Motor neuron (in vitro differentiated cells): Measurements from ENCODE around the gene RETREG2. TPM values are rescaled to one million over a fixed set of nuclear protein-coding genes. Genes with fewer than 3 reads are reported as not detected.

Experiments
- ATAC-seq, 8 experiments: fragments of 200-7000 bp; cut with Tn5 transposase; replicated peaks in 6 of 8; 2 replicates each; pipeline ENCODE4 v1.8.0; 2021; ENCODE audit warnings: mild to moderate bottlenecking in 8 of 8, moderate library complexity in 8 of 8
- H3K27ac ChIP-seq, 2 donors: fragments of 250-450 bp; sonication (Bioruptor Pico); 2 replicates each; pipeline ENCODE4 v1.9.0; 2021; ENCODE audit warnings: antibody characterized with exemption in 2 of 2, mild to moderate bottlenecking in 2 of 2, moderate library complexity in 1 of 2
- H3K4me1 ChIP-seq, 2 donors: fragments of 250-450 bp; sonication (Bioruptor Pico); replicated peaks in 1 of 2; 2 replicates each; pipeline ENCODE4 v1.6.1; 2021; ENCODE audit warnings: antibody characterized with exemption in 2 of 2, mild to moderate bottlenecking in 2 of 2, moderate library complexity in 1 of 2
- H3K4me3 ChIP-seq, 5 donors: fragments of 250-450 bp; sonication (Bioruptor Pico); 2 replicates each; pipeline ENCODE4 v1.9.0; 2021; ENCODE audit warnings: antibody characterized with exemption in 5 of 5, mild to moderate bottlenecking in 5 of 5, moderate library complexity in 4 of 5
- WGBS, 10 experiments: fragments of 450-650 bp; shearing (Covaris generic); methylation state at CpG; one replicate each; pipeline ENCODE4 v1.0.0; 2022; 5-methylcytosine and 5-hydroxymethylcytosine counted together
- in situ Hi-C, 9 experiments: fragments of 400-800 bp; cut with MboI; loops; one replicate each; pipeline ENCODE4 v1.15.0; 2021; ENCODE audit warnings: low sequenced_read_pairs in 9 of 9, low pct_unique_long_range_greater_than_20kb in 2 of 9; ENCODE audit not compliant: unreplicated experiment in 9 of 9
- total RNA-seq, 8 experiments: library from RNA; unstranded; fragments of 300-600 nt; gene quantifications; 2 replicates each; pipeline versions ENCODE4 v1.2.3 to v1.2.4, GENCODE V29; 2022

Gene RETREG2
- total RNA-seq, 8 experiments from 2014 or later: 41.0 to 102 (median 69.0) TPM

GRCh38 chr2:219158025-219158424, 20.1 kb upstream of the RETREG2 start:
- in situ Hi-C loops: loop anchor here in 3 of 9 experiments (10.0 to 25.0 kb wide), 3 partner anchors 96 to 133 kb away; partner anchors contain the start of gene IHH (in 1 of the 3)
- Histone ChIP-seq H3K27ac (no peak overlapping the region), H3K4me1 (peaks cover 0 to 4% of the 10 kb centered on the region in 2 donors), H3K4me3 (no peak overlapping the region)
- 20 to 100% (median 100%) methylated on average over 1 to 3 of the region's 4 CpGs; no CpG with 5 or more reads in 5 of the 10 experiments for WGBS, 10 experiments
- ATAC-seq: peak in 2 of 8 experiments; percentile 3 to 4

- H3K4me1 ChIP-seq: peaks cover 0 to 4% of the 10 kb centered on the region in 2 donors
- no peak for ATAC-seq
- no peak overlapping the region for H3K4me3 ChIP-seq
- no peak overlapping the region for H3K27ac ChIP-seq
- in situ Hi-C loops: loop anchor here in 3 of 9 experiments (10.0 to 25.0 kb wide), 3 partner anchors 96 to 134 kb away; partner anchors contain the start of gene IHH (in 1 of the 3)
- WGBS, 10 experiments: 21 to 100% (median 85%) methylated on average over 1 to 3 of the region's 3 CpGs; no CpG with 5 or more reads in 1 of the 10 experiments
These were observed 19.5 kb upstream of the RETREG2 start for GRCh38 chr2:219158586-219158985.

GRCh38 chr2:219159771-219160185, 18.3 kb upstream of the RETREG2 start:
- Histone ChIP-seq H3K4me3 (peak overlapping the region; percentile 43 to 56 (median 50)), H3K27ac (peak overlapping the region; percentile 87 to 94), H3K4me1 (peaks cover 0 to 4% of the 10 kb centered on the region in 2 donors)
- peak; percentile 0 to 30 (median 2) for ATAC-seq
- in situ Hi-C loops: loop anchor here in 3 of 9 experiments (10.0 to 25.0 kb wide), 3 partner anchors 97 to 135 kb away; partner anchors contain the start of gene IHH (in 1 of the 3)
- 0 to 23% (median 6%) methylated on average over 5 to 11 of the region's 18 CpGs; no CpG with 5 or more reads in 4 of the 10 experiments for WGBS, 10 experiments

GRCh38 chr2:219160186-219161017, 17.7 kb upstream of the RETREG2 start, which contains the start of gene NHEJ1:
TSS of gene NHEJ1 (minus strand) at chr2:219160815. CDS start at chr2:219158362, 2,453 bp downstream.
- Histone ChIP-seq H3K4me3 (peak within 1 kb of the TSS; percentile 43 to 56 (median 50)), H3K4me1 (peaks cover 0 to 4% of the 10 kb centered on the region in 2 donors), H3K27ac (peak within 1 kb of the TSS; percentile 87 to 94)
- 0% methylated on average over 2 to 9 of the region's 70 CpGs; no CpG with 5 or more reads in 7 of the 10 experiments for WGBS, 10 experiments
- peak; percentile 83 to 92 (median 88) for ATAC-seq
- in situ Hi-C loops: loop anchor here in 1 of 9 experiments (25.0 kb wide), 1 partner anchor 98 kb away; the partner anchor contains the start of gene IHH

GRCh38 chr2:219161097-219161496, 17.0 kb upstream of the RETREG2 start:
- Histone ChIP-seq H3K4me1 (peaks cover 0 to 4% of the 10 kb centered on the region in 2 donors), H3K4me3 (peak overlapping the region; percentile 43 to 56 (median 50)), H3K27ac (peak overlapping the region in 1 of 2 donors; percentile 87)
- 61 to 95% (median 67%) methylated on average over 2 to 4 of the region's 4 CpGs for WGBS, 10 experiments
- ATAC-seq: no peak
- in situ Hi-C loops: loop anchor here in 1 of 9 experiments (25.0 kb wide), 1 partner anchor 99 kb away; the partner anchor contains the start of gene IHH

- 68 to 100% (median 79%) methylated on average over 1 to 6 of the region's 6 CpGs; no CpG with 5 or more reads in 2 of the 10 experiments for WGBS, 10 experiments
- Histone ChIP-seq H3K4me1 (peaks cover 0 to 4% of the 10 kb centered on the region in 2 donors), H3K27ac (no peak overlapping the region), H3K4me3 (no peak overlapping the region)
- no peak for ATAC-seq
- in situ Hi-C loops: loop anchor here in 1 of 9 experiments (25.0 kb wide), 1 partner anchor 101 kb away; the partner anchor contains the start of gene IHH
These were observed 14.9 kb upstream of the RETREG2 start for GRCh38 chr2:219163156-219163555.

GRCh38 chr2:219165058-219165911, 12.8 kb upstream of the RETREG2 start:
- H3K4me1 ChIP-seq: no peaks in the 10 kb centered on the region
- in situ Hi-C loops: loop anchor here in 1 of 9 experiments (25.0 kb wide), 1 partner anchor 103 kb away; the partner anchor contains the start of gene IHH

GRCh38 chr2:219167997-219168396, 10.1 kb upstream of the RETREG2 start:
- in situ Hi-C loops: loop anchor here in 1 of 9 experiments (25.0 kb wide), 1 partner anchor 106 kb away; the partner anchor contains the start of gene IHH
- H3K4me1 ChIP-seq: no peaks in the 10 kb centered on the region
- WGBS, 10 experiments: 28 to 60% (median 38%) methylated on average over 1 to 4 of the region's 5 CpGs; no CpG with 5 or more reads in 3 of the 10 experiments
- H3K27ac ChIP-seq: no peak overlapping the region
- no peak overlapping the region for H3K4me3 ChIP-seq
- ATAC-seq: no peak

More at GRCh38 chr2:219165058-219165911, 12.8 kb upstream of the RETREG2 start:
- WGBS, 10 experiments: 58 to 83% (median 67%) methylated on average over 1 to 5 of the region's 10 CpGs; no CpG with 5 or more reads in 1 of the 10 experiments
- ATAC-seq: no peak
- Histone ChIP-seq H3K4me3 (no peak overlapping the region), H3K27ac (no peak overlapping the region)

GRCh38 chr2:219168526-219168925, 9.5 kb upstream of the RETREG2 start:
- peak in 2 of 8 experiments; percentile 7 to 15 for ATAC-seq
- H3K27ac ChIP-seq: no peak overlapping the region
- H3K4me1 ChIP-seq: no peaks in the 10 kb centered on the region
- in situ Hi-C loops: loop anchor here in 1 of 9 experiments (25.0 kb wide), 1 partner anchor 106 kb away; the partner anchor contains the start of gene IHH
- 40 to 100% (median 44%) methylated on average over 1 to 5 of the region's 6 CpGs; no CpG with 5 or more reads in 7 of the 10 experiments for WGBS, 10 experiments
- H3K4me3 ChIP-seq: no peak overlapping the region

GRCh38 chr2:219168932-219169331, 9.1 kb upstream of the RETREG2 start:
- ATAC-seq: no peak
- in situ Hi-C loops: loop anchor here in 1 of 9 experiments (25.0 kb wide), 1 partner anchor 107 kb away; the partner anchor contains the start of gene IHH
- no peak overlapping the region for H3K27ac ChIP-seq
- H3K4me3 ChIP-seq: no peak overlapping the region
- H3K4me1 ChIP-seq: no peaks in the 10 kb centered on the region

- H3K27ac ChIP-seq: no peak within 1 kb of the TSS
- H3K4me3 ChIP-seq: no peak within 1 kb of the TSS
- 72 to 100% (median 84%) methylated on average over 1 to 6 of the region's 10 CpGs for WGBS, 10 experiments
- H3K4me1 ChIP-seq: no peaks in the 10 kb centered on the region
- ATAC-seq: no peak
- in situ Hi-C loops: loop anchor here in 1 of 9 experiments (25.0 kb wide), 1 partner anchor 108 kb away; the partner anchor contains the start of gene IHH
These were observed 8.0 kb upstream of the RETREG2 start, which contains the start of gene SLC23A3 for GRCh38 chr2:219169930-219170654. TSS of gene SLC23A3 (minus strand) at chr2:219170029. CDS start at chr2:219169984, 45 bp downstream.
